Activated naive CD4-positive, alpha-beta T cell treated with anti-CD3 and anti-CD28 coated beads, Interleukin-2, amount 50 U/mL, for 72 hours (primary cell): ENCODE results near the gene WSB2. TPM values are rescaled to one million over a fixed set of nuclear protein-coding genes. Genes with fewer than 3 reads are reported as not detected.
"Not testable (repeated sequence)": the region's sequence is repeated elsewhere in the genome, so short reads cannot be mapped to it uniquely, and the experiment has no call there.

Experiments
- ATAC-seq, 2 donors: fragments of 150-1000 bp; cut with Tn5 transposase; 2 replicates each; pipeline ENCODE4 v1.10.0; 2021; ENCODE audit warnings: mild to moderate bottlenecking in 2 of 2, moderate library complexity in 2 of 2
- DNase-seq, 2 donors: peaks; one replicate each; pipeline ENCODE4 v3.0.0; 2021 to 2022; ENCODE audit warnings: low spot score in 2 of 2
- H3K27ac Mint-ChIP-seq, 2 donors: one replicate each; pipeline ENCODE4 v1.8.0; 2022; ENCODE audit warnings: mild to moderate bottlenecking in 2 of 2, mixed read lengths in 2 of 2
- H3K36me3 Mint-ChIP-seq, 2 donors: one replicate each; pipeline ENCODE4 v1.8.0; 2022; ENCODE audit warnings: mixed read lengths in 2 of 2
- H3K9me3 Mint-ChIP-seq, 2 donors: one replicate each; pipeline ENCODE4 v1.8.0; 2022; ENCODE audit warnings: mixed read lengths in 2 of 2
- total RNA-seq, 2 donors: library from RNA; stranded (reverse); gene quantifications; one replicate each; pipeline ENCODE4 v1.2.3, GENCODE V29; 2022

WSB2 gene
- total RNA-seq: 10 to 100 TPM; 39.7 to 61.6 TPM

DNA sequence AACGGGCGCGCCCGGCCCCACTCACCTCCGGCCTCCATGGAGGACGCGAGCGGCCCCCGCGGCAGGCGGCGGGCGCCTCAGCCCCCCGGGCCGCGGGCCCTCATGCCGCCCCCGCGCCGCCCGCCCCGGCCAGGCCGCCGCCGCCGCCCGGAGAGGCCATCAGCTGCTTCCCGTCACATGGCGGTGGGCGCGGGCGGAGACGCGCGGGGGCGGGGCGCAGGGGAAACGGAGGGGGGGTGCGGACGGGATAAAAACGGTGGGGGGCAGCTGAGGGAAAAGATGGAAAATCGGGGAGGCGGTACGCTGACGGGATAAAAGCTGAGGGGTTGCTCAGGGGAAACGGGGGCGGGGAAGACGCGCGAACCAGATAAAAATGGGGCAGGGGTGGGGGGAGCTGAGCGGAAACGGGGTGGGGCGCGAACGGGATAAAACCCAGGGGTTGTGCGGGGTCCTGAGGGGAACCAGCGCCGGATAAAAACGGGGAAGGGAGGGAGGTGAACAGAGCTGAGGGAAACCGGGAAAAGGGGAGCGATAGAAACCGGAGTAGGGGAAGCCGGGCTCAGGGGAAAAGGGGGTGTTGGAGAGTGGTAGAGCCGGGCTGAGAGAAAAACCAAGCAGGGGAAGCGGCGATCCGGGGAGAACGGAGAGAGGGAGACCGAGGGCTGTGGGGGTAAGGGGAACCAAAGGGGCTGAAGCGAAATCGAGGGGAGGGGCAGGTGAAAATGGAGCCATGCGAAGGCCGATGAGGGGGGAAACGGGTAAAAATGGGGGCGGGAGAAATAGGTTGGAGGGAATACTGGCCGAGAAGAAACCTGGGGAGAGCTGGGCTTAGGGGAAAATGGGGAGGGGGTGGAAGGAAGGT lies at the start of gene WSB2:
Gene WSB2 (minus strand): TSS at position 169 of the 862 bp plus-strand sequence. CDS start 131 bp downstream, at position 38.
- no peaks in the 10 kb centered on the region for H3K9me3 Mint-ChIP-seq

GRCh38 chr12:118109088-118109487 lies 48.1 kb upstream of the WSB2 start:
- Mint-ChIP-seq H3K36me3 (no peaks in the 10 kb centered on the region), H3K9me3 (no peaks in the 10 kb centered on the region), H3K27ac (no peak overlapping the region)
- ATAC-seq: no peak
- DNase-seq: no peak

More for the DNA sequence above, at the start of gene WSB2:
- ATAC-seq: peak; percentile 39 to 56
- Mint-ChIP-seq H3K27ac (peak within 1 kb of the TSS; percentile 95 to 99), H3K36me3 (peaks cover 15 to 31% of the 10 kb centered on the region in 2 donors)
- DNase-seq: peak in 1 of 2 donors; percentile 48

DNA sequence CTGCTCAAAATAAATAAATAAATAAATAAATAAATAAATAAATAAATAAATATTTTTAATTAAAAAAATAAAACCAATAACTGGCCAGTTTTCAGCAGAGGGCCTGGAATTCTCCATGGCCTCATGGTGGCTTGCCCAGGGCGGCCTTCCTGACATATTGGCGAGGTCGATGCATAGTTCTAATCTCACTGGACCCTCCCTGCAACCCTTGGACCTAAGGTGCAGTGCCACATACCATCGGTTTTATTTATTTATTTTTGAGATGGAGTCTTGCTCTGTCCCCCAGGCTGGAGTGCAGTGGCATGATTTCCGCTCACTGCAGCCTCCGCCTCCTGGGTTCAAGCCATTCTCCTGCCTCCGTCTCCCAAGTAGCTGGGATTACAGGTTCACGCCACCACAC lies 46.7 kb upstream of the WSB2 start:
- ATAC-seq (no peak), DNase-seq (no peak)
- Mint-ChIP-seq H3K9me3 (no peaks in the 10 kb centered on the region), H3K27ac (no peak overlapping the region), H3K36me3 (peaks cover 4% of the 10 kb centered on the region in 2 donors)

GRCh38 chr12:118107011-118107410 lies 46.0 kb upstream of the WSB2 start:
- Mint-ChIP-seq H3K36me3 (peaks cover 5% of the 10 kb centered on the region in 2 donors), H3K9me3 (no peaks in the 10 kb centered on the region), H3K27ac (no peak overlapping the region)
- DNase-seq (no peak), ATAC-seq (no peak)

DNA sequence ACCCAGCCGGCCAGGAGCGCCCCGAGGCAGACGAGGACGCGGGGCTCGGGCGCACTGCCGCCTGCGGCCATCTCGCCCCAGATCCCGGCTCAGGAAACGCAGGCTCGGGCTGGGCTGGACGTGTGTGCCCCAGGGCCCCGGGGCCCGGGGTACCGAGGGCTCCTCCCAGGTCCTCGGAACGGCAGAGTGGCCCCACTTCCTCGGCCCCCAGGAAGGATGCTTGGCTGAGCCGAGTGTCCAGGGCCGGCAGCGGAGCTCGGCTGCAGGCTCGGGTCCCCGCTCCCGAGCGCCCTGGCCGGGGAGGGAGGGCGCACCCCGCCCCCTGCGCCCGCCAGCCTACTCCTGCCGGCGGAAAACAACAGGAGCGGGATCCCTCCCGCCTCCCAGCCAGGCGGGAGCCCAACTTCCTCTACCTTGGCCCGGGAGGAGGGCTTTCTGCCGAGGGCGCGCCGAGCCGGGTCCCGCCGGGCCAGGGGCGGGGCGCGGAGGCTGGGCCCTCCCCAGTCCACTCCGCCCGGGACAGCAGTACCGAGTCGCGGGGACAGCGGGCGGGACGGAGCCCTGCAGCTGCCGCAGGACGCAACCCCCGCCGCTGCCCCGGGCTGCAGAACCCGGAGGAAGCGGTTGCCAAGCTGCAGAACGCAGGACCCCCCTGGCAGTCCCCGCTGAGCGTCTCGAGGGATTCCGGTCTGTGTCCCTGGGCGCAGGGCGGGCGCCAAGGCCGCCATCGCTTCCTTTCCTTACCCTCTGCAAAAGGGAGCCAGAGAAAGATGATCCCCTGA lies 42.8 kb upstream of the WSB2 start, which contains the start of gene VSIG10:
Gene VSIG10 (minus strand): TSS at position 411 of the 782 bp plus-strand sequence. CDS start 340 bp downstream, at position 71.
- peaks cover 5% of the 10 kb centered on the region in 2 donors for H3K36me3 Mint-ChIP-seq
- peak within 1 kb of the TSS in 1 of 2 donors; percentile 57 for H3K27ac Mint-ChIP-seq
- DNase-seq (peak in 1 of 2 donors; percentile 16), ATAC-seq (peak; percentile 64 to 66)
- H3K9me3 Mint-ChIP-seq: no peaks in the 10 kb centered on the region

GRCh38 chr12:118103201-118103600 lies 42.2 kb upstream of the WSB2 start:
- Mint-ChIP-seq H3K9me3 (no peaks in the 10 kb centered on the region), H3K27ac (peak overlapping the region in 1 of 2 donors; percentile 33), H3K36me3 (peaks cover 5% of the 10 kb centered on the region in 2 donors)
- ATAC-seq (peak in 1 of 2 donors; percentile 6), DNase-seq (no peak)

DNA sequence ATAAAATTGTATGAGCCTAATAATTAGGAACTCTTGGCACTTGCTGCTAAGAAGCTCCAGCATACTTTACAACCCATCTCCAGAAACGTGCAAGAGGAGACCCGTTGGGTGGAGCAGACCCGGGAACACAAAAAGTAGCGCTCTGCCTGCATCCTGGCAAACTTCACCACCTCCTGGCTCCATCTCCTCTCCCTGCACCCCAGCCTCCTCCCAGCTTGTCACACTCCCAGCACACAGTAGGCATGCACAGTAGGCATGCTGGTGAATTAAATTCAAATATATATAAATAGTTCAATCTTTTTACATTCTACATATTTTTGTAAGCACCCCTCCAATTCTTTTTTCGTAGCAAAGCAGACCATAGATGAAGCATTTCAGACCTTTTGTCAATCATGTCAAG lies 41.6 kb upstream of the WSB2 start:
- Mint-ChIP-seq H3K36me3 (peaks cover 5% of the 10 kb centered on the region in 2 donors), H3K9me3 (no peaks in the 10 kb centered on the region), H3K27ac (no peak overlapping the region)
- ATAC-seq (no peak), DNase-seq (no peak)

- Mint-ChIP-seq H3K27ac (no peak overlapping the region), H3K9me3 (no peaks in the 10 kb centered on the region), H3K36me3 (peaks cover 5% of the 10 kb centered on the region in 2 donors)
- DNase-seq: no peak
- ATAC-seq: no peak
Observed at GRCh38 chr12:118102070-118102469, 41.1 kb upstream of the WSB2 start.

DNA sequence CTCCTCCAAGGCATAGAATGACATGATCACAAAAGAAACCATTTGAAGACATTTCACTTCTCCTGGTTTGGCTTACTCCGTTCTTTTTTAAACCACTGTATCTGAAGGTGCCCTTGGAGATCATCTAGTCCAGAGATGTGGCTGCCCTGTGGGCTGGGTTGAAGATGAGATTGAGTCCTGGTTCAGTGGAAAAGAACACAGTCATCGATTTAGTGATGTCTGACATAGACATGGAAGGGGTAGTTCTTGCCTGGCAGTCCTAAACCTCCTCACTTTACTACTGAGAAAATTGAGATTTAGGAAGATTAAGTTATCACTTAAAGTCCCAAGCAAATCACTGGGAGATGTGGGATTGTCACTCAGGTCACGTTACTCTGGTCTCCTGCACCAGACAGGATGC lies 40.1 kb upstream of the WSB2 start:
- H3K27ac Mint-ChIP-seq: no peak overlapping the region
- peaks cover 5% of the 10 kb centered on the region in 2 donors for H3K36me3 Mint-ChIP-seq
- ATAC-seq (no peak), DNase-seq (no peak)
- no peaks in the 10 kb centered on the region for H3K9me3 Mint-ChIP-seq

- Mint-ChIP-seq H3K27ac (no peak overlapping the region), H3K36me3 (peaks cover 5% of the 10 kb centered on the region in 2 donors), H3K9me3 (no peaks in the 10 kb centered on the region)
- no peak for ATAC-seq
- DNase-seq: no peak
Observed at GRCh38 chr12:118098911-118099671, 38.1 kb upstream of the WSB2 start.

DNA sequence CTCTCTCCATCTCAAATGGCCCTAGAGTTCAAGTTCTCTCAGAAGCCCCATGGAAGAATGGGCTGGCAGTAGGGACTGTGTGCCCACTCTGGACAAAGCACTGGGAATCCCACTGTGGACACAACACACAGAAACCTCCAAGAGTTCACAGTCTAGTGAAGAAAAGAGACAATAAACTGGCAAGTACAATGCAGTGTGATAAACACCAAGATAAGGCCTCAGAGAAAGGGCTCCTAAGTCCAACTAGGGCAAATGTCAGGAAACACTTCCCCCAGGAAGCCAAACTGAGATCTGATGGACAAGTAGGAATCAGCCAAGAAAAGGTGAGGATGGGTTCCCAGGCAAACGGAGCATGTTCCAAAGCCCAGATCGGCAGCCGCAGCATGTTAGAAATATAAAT lies 37.4 kb upstream of the WSB2 start:
- DNase-seq (no peak), ATAC-seq (no peak)
- no peaks in the 10 kb centered on the region for H3K9me3 Mint-ChIP-seq
- peaks cover 5% of the 10 kb centered on the region in 2 donors for H3K36me3 Mint-ChIP-seq
- no peak overlapping the region for H3K27ac Mint-ChIP-seq

- no peaks in the 10 kb centered on the region for H3K9me3 Mint-ChIP-seq
- no peaks in the 10 kb centered on the region for H3K36me3 Mint-ChIP-seq
- no peak for ATAC-seq
- DNase-seq: no peak
- no peak overlapping the region for H3K27ac Mint-ChIP-seq
Observed at GRCh38 chr12:118094039-118094438, 33.1 kb upstream of the WSB2 start.

DNA sequence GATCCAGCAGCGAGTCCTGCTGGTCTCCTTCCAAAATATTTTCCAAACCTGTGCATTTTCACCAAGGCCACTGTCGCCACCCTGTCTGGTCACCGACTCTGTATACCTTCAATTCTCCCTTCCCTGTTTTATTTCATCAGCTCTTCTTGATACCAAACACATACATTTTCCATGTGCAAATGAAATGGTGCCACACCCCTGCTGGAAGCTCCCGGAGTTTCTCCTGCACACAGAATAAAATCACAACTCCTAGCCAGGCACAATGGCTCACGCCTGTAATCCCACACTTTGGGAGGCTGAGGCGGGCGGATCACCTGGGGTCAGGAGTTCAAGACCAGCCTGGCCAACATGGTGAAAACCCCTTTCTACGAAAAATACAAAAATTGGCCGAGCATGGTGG lies 28.8 kb upstream of the WSB2 start:
- H3K36me3 Mint-ChIP-seq: no peaks in the 10 kb centered on the region
- H3K9me3 Mint-ChIP-seq: no peaks in the 10 kb centered on the region
- no peak overlapping the region for H3K27ac Mint-ChIP-seq
- ATAC-seq (no peak), DNase-seq (no peak)

- H3K27ac Mint-ChIP-seq: no peak overlapping the region
- H3K36me3 Mint-ChIP-seq: no peaks in the 10 kb centered on the region
- ATAC-seq (no peak), DNase-seq (no peak)
- no peaks in the 10 kb centered on the region for H3K9me3 Mint-ChIP-seq
Observed at GRCh38 chr12:118082161-118082560, 21.2 kb upstream of the WSB2 start.

DNA sequence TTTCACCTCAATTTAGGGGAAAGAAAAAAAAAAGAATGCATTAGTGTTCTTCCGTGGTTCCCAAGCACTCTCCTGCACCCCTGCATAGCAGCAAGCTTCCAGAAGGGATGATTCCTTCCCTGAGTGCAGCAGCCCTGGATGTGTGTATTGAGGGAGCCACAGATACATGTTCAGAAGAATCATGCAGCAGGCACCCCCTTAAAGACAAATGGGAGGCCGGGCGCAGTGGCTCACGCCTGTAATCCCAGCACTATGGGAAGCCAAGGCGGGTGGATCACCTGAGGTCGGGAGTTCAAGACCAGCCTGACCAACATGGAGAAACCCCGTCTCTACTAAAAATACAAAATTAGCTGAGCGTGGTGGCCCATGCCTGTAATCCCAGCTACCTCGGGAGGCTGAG lies 20.5 kb upstream of the WSB2 start:
- H3K36me3 Mint-ChIP-seq, DNase-seq, H3K9me3 Mint-ChIP-seq, ATAC-seq, H3K27ac Mint-ChIP-seq: not testable (repeated sequence)

GRCh38 chr12:118073768-118074167 lies 12.8 kb upstream of the WSB2 start:
- no peaks in the 10 kb centered on the region for H3K9me3 Mint-ChIP-seq
- no peak for ATAC-seq
- H3K36me3 Mint-ChIP-seq: no peaks in the 10 kb centered on the region
- no peak overlapping the region for H3K27ac Mint-ChIP-seq
- no peak for DNase-seq

DNA sequence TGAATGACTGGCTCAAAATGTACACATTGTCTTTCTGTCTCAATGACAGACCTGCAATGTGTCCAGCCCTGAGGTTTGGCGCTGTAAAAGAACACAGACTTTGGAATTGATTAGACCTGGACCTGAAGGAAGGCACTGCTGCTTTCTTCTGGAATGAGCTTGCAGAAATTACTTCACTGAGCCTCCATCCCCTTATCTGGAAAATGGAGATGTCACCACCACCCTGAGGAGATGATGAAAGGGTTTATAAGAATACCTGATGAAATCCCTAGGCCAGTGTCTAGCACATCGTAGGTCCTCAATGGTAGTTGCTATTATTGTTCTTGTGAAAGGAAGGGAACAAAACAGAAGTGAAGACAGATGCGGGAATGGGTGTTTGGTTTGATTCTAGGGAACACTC lies 9.7 kb upstream of the WSB2 start:
- ATAC-seq (no peak), DNase-seq (no peak)
- Mint-ChIP-seq H3K27ac (no peak overlapping the region), H3K9me3 (no peaks in the 10 kb centered on the region), H3K36me3 (no peaks in the 10 kb centered on the region)
